HG02970 (cell line): ENCODE results near the gene CACNA2D3.

Experiments used
- ATAC-seq: cut with Tn5 transposase; IDR thresholded peaks from one replicate; pipeline ENCODE4 v1.9.1; 2021; ENCODE audit warnings: mild to moderate bottlenecking, moderate library complexity, moderate number of reproducible peaks; ENCODE audit not compliant: unreplicated experiment, low FRiP score

CACNA2D3 gene

GRCh38 chr3:54358316-54358715 is 236.0 kb downstream of the CACNA2D3 start:
- ATAC-seq = no peak

- ATAC-seq = no peak
These were observed 236.8 kb downstream of the CACNA2D3 start for GRCh38 chr3:54358969-54359694.

- no peak for ATAC-seq
These were observed 238.0 kb downstream of the CACNA2D3 start for GRCh38 chr3:54360320-54360719.

GRCh38 chr3:54361746-54362283 is 239.5 kb downstream of the CACNA2D3 start:
- no peak for ATAC-seq

GRCh38 chr3:54366007-54366750 is 243.8 kb downstream of the CACNA2D3 start:
- ATAC-seq = no peak

GRCh38 chr3:54366839-54367238 is 244.5 kb downstream of the CACNA2D3 start:
- ATAC-seq = no peak

- no peak for ATAC-seq
These were observed 249.9 kb downstream of the CACNA2D3 start for GRCh38 chr3:54372232-54372631.

- ATAC-seq = no peak
These were observed 252.0 kb downstream of the CACNA2D3 start for GRCh38 chr3:54374214-54374852.

- ATAC-seq = no peak
These were observed 253.9 kb downstream of the CACNA2D3 start for GRCh38 chr3:54376142-54376807.

- ATAC-seq = no peak
These were observed 254.7 kb downstream of the CACNA2D3 start for GRCh38 chr3:54376939-54377578.

- no peak for ATAC-seq
These were observed 255.8 kb downstream of the CACNA2D3 start for GRCh38 chr3:54378184-54378583.

- no peak for ATAC-seq
These were observed 261.9 kb downstream of the CACNA2D3 start for GRCh38 chr3:54384279-54384678.

- no peak for ATAC-seq
These were observed 268.2 kb downstream of the CACNA2D3 start for GRCh38 chr3:54390582-54390981.

GRCh38 chr3:54393150-54393549 is 270.8 kb downstream of the CACNA2D3 start:
- no peak for ATAC-seq

GRCh38 chr3:54408328-54408727 is 286.0 kb downstream of the CACNA2D3 start:
- ATAC-seq = no peak

- ATAC-seq = no peak
These were observed 299.6 kb downstream of the CACNA2D3 start for GRCh38 chr3:54421943-54422342.

- ATAC-seq = no peak
These were observed 301.9 kb downstream of the CACNA2D3 start for GRCh38 chr3:54424292-54424691.

- ATAC-seq = no peak
These were observed 304.0 kb downstream of the CACNA2D3 start for GRCh38 chr3:54426381-54426780.

GRCh38 chr3:54427501-54427900 is 305.1 kb downstream of the CACNA2D3 start:
- ATAC-seq = no peak
